SHP77 treated with DMSO at 0.1 percent for 48 hours (cell line): ENCODE measurements around the gene HECTD1.
"Not testable (repeated sequence)": the region's sequence is repeated elsewhere in the genome, so short reads cannot be mapped to it uniquely, and the experiment has no call there.

Experiments
- DNase-seq: peaks from one replicate; lab custom pipeline; 2025; lab: John Stamatoyannopoulos, UW

Gene HECTD1

GRCh38 chr14:31207755-31208545 lies at the start of gene HECTD1:
Gene HECTD1, minus strand, starts transcription at chr14:31207793. Its CDS starts 1,857 bp downstream, at chr14:31205936.
- peak; percentile 90 for DNase-seq

GRCh38 chr14:31257244-31257553 lies 49.6 kb upstream of the HECTD1 start:
- DNase-seq: no peak

- DNase-seq: no peak
These were observed 49.1 kb upstream of the HECTD1 start for GRCh38 chr14:31256534-31257243.

- not testable (repeated sequence) for DNase-seq
These were observed 48.3 kb upstream of the HECTD1 start for GRCh38 chr14:31255918-31256317.

GRCh38 chr14:31255286-31255685 lies 47.7 kb upstream of the HECTD1 start:
- no peak for DNase-seq

GRCh38 chr14:31253746-31254471 lies 46.3 kb upstream of the HECTD1 start:
- no peak for DNase-seq

GRCh38 chr14:31252865-31253264 lies 45.3 kb upstream of the HECTD1 start:
- DNase-seq: no peak

GRCh38 chr14:31251028-31251958 lies 43.7 kb upstream of the HECTD1 start:
- DNase-seq: no peak

- DNase-seq: no peak
These were observed 37.0 kb upstream of the HECTD1 start for GRCh38 chr14:31244626-31245025.

GRCh38 chr14:31243860-31244259 lies 36.3 kb upstream of the HECTD1 start:
- no peak for DNase-seq

GRCh38 chr14:31242161-31242940 lies 34.8 kb upstream of the HECTD1 start:
- DNase-seq: not testable (repeated sequence)

GRCh38 chr14:31241450-31242114 lies 34.0 kb upstream of the HECTD1 start:
- no peak for DNase-seq

- no peak for DNase-seq
These were observed 32.1 kb upstream of the HECTD1 start for GRCh38 chr14:31239741-31240140.

- no peak for DNase-seq
These were observed 27.9 kb upstream of the HECTD1 start for GRCh38 chr14:31235462-31235861.

- DNase-seq: no peak
These were observed 24.5 kb upstream of the HECTD1 start for GRCh38 chr14:31232081-31232480.

GRCh38 chr14:31231272-31231671 lies 23.7 kb upstream of the HECTD1 start:
- not testable (repeated sequence) for DNase-seq

GRCh38 chr14:31230573-31230958 lies 23.0 kb upstream of the HECTD1 start:
- DNase-seq: no peak

- peak; percentile 69 for DNase-seq
These were observed 22.3 kb upstream of the HECTD1 start for GRCh38 chr14:31229638-31230572.

- DNase-seq: no peak
These were observed 21.4 kb upstream of the HECTD1 start for GRCh38 chr14:31229009-31229408.
